Measurements from ENCODE around the gene AFAP1L2. TPM values are rescaled to one million over a fixed set of nuclear protein-coding genes. Genes with fewer than 3 reads are reported as not detected.

Gene AFAP1L2
- total RNA-seq, 1 donor from 2014 or later: 4.8 TPM

DNA sequence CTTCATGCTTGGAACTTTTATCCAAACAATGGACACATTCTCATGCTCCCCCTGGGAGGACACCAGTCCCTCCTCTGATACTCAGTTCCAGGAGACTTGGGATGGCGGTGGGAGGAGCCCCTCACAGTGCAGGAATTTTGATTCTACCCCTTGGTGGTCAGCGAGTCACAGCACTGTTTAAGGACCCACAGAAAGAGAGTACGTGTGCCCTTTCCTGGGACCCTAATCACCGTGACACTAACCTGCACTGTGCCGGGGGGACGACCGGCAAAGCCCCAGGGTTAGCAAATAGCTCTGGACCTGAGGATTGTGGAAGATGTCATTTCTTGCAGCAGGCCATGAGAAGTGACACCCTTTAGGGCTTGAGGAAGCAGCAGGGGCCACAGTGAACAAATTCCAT, 10.4 kb downstream of the AFAP1L2 start:
- Histone ChIP-seq H3K36me3 (no peaks in the 10 kb centered on the region), H4K20me1 (ENCODE audit: low read depth) (no peaks in the 10 kb centered on the region), H3K9ac (no peak overlapping the region), H3K4me1 (peaks cover 14% of the 10 kb centered on the region), H3K79me2 (ENCODE audit: low read depth) (no peaks in the 10 kb centered on the region), H3F3A (ENCODE audit: low read depth) (no peaks in the 10 kb centered on the region), H3K4me3 (no peak overlapping the region), H3K4me2 (peak overlapping the region; percentile 9), H2AFZ (replicated peaks) (peak overlapping the region; percentile 31), H3K9me3 (ENCODE audit: low read depth) (no peaks in the 10 kb centered on the region), H3K27ac (no peak overlapping the region), H3K27me3 (no peaks in the 10 kb centered on the region)
- DNase-seq (ENCODE audit: low spot score): no peak
- no peak for TF ChIP-seq EZH2 (IDR thresholded peaks at IDR 0.05)
- peaks cover 8% of the 10 kb centered on the region for H3K27me3 Mint-ChIP-seq (ENCODE audit: insufficient read depth, low read depth)
- H3K36me3 Mint-ChIP-seq: peaks cover 4% of the 10 kb centered on the region
- H3K4me1 Mint-ChIP-seq: peaks cover 36% of the 10 kb centered on the region
- H3K27ac Mint-ChIP-seq: no peak overlapping the region
- no peak overlapping the region for H3K4me3 Mint-ChIP-seq
- H3K9me3 Mint-ChIP-seq: no peaks in the 10 kb centered on the region

DNA sequence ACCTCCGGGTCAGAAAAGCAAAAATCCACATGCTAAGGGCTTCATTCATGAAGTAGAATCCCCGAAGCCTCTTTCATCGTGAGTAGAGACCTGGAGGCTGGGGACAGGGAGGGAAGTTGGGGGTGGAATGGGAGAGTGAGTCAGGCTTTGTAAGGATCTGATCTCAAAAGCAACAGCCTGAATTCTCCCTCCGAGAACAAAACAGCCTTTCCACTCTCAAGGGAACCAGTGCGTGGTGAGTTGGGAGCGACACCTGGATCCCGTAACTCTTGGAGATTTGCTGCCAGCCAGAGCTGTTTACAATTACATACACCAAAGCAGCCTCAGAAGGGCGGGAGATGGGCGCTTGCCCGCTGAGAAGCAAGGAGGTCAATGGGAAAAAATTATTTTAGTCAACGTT, 10.8 kb downstream of the AFAP1L2 start:
- H3K27ac ChIP-seq: no peak overlapping the region
- TF ChIP-seq, protein P1, sequence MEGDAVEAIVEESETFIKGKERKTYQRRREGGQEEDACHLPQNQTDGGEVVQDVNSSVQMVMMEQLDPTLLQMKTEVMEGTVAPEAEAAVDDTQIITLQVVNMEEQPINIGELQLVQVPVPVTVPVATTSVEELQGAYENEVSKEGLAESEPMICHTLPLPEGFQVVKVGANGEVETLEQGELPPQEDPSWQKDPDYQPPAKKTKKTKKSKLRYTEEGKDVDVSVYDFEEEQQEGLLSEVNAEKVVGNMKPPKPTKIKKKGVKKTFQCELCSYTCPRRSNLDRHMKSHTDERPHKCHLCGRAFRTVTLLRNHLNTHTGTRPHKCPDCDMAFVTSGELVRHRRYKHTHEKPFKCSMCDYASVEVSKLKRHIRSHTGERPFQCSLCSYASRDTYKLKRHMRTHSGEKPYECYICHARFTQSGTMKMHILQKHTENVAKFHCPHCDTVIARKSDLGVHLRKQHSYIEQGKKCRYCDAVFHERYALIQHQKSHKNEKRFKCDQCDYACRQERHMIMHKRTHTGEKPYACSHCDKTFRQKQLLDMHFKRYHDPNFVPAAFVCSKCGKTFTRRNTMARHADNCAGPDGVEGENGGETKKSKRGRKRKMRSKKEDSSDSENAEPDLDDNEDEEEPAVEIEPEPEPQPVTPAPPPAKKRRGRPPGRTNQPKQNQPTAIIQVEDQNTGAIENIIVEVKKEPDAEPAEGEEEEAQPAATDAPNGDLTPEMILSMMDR (IDR thresholded peaks at IDR 0.05): no peak
- no peak for TF ChIP-seq EZH2 (IDR thresholded peaks at IDR 0.05)
- TF ChIP-seq EZH2phosphoT487 (IDR thresholded peaks at IDR 0.05): no peak
- peaks cover 14% of the 10 kb centered on the region for H3K4me1 ChIP-seq
- Mint-ChIP-seq H3K36me3 (peaks cover 4% of the 10 kb centered on the region), H3K9me3 (no peaks in the 10 kb centered on the region), H3K27me3 (ENCODE audit: insufficient read depth, low read depth) (peaks cover 6% of the 10 kb centered on the region), H3K4me3 (no peak overlapping the region), H3K27ac (no peak overlapping the region), H3K4me1 (peaks cover 33% of the 10 kb centered on the region)
- H3F3A ChIP-seq (ENCODE audit: low read depth): no peaks in the 10 kb centered on the region
- no peaks in the 10 kb centered on the region for H4K20me1 ChIP-seq (ENCODE audit: low read depth)
- H3K4me2 ChIP-seq: peak overlapping the region; percentile 9
- no peaks in the 10 kb centered on the region for H3K27me3 ChIP-seq
- no peak overlapping the region for H3K9ac ChIP-seq
- no peak for DNase-seq (ENCODE audit: low spot score)
- no peaks in the 10 kb centered on the region for H3K79me2 ChIP-seq (ENCODE audit: low read depth)
- peak overlapping the region; percentile 11 for H2AFZ ChIP-seq (replicated peaks)
- H3K36me3 ChIP-seq: no peaks in the 10 kb centered on the region
- no peak overlapping the region for H3K4me3 ChIP-seq
- no peaks in the 10 kb centered on the region for H3K9me3 ChIP-seq (ENCODE audit: low read depth)

DNA sequence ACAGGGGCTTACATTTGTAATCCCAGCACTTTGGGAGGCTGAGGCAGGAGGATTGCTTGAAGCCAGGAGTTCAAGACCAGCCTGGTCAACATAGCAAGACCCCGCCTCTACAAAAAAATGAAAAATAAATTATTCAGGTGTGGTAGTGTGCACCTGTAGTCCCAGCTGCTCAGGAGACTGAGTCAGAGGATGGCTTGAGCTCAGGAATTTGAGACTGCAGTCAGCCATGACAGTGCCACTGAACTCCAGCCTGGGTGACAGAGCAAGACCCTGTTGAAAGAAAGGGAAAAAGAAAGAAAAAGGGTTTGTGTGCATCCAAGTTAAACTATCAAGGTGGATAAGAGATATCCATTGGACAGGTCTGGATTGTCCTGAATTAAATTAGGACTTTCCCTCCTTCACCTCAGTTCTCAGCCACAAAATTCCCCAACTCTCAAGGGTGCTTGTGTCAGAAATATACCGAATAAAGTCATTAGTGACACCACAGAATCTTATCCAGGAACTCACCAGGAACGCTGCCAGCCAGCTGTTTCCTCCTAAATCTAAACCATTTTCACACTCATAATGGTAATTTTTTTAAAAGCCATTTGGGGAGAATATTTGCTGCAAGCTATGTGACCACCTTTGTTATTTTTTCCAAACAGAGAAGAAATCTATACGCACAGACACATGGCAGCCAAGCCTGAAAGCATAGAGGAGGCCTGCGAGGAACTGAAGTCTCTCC, 12.0 kb downstream of the AFAP1L2 start:
- no peak overlapping the region for H3K4me3 Mint-ChIP-seq
- peaks cover 28% of the 10 kb centered on the region for H3K4me1 Mint-ChIP-seq
- peaks cover 6% of the 10 kb centered on the region for H3K27me3 Mint-ChIP-seq (ENCODE audit: insufficient read depth, low read depth)
- H3K79me2 ChIP-seq (ENCODE audit: low read depth): no peaks in the 10 kb centered on the region
- H3K4me1 ChIP-seq: peaks cover 14% of the 10 kb centered on the region
- H3K9ac ChIP-seq: no peak overlapping the region
- TF ChIP-seq, protein P1 (IDR thresholded peaks at IDR 0.05): no peak
- TF ChIP-seq EZH2phosphoT487 (IDR thresholded peaks at IDR 0.05): no peak
- no peak for TF ChIP-seq EZH2 (IDR thresholded peaks at IDR 0.05)
- H3K27me3 ChIP-seq: no peaks in the 10 kb centered on the region
- no peaks in the 10 kb centered on the region for H3K9me3 ChIP-seq (ENCODE audit: low read depth)
- no peak overlapping the region for H3K27ac Mint-ChIP-seq
- no peak overlapping the region for H3K4me2 ChIP-seq
- no peak overlapping the region for H2AFZ ChIP-seq (replicated peaks)
- H4K20me1 ChIP-seq (ENCODE audit: low read depth): no peaks in the 10 kb centered on the region
- H3K9me3 Mint-ChIP-seq: no peaks in the 10 kb centered on the region
- H3K36me3 ChIP-seq: no peaks in the 10 kb centered on the region
- DNase-seq (ENCODE audit: low spot score): no peak
- no peak overlapping the region for H3K27ac ChIP-seq
- peaks cover 4% of the 10 kb centered on the region for H3K36me3 Mint-ChIP-seq
- H3F3A ChIP-seq (ENCODE audit: low read depth): no peaks in the 10 kb centered on the region
- no peak overlapping the region for H3K4me3 ChIP-seq

DNA sequence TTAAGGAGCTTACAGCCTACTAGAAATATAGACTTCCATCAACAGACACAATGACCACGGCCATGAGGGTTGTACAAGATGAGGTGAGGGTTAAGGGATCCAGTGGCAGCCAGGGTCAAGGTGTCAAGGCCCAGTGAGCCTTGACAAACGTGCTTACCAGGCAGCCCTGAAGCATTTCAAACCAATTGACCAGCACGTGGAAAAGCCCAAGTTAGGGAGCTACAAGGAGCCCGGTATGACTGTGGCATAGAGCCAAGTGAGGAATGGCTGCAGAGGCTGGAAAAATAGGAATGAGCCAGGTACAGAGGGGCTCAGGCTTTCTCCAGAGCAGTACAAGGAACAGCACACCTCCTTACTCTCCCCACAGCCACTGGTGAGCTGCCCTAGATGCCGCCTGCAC, 12.7 kb downstream of the AFAP1L2 start:
- no peaks in the 10 kb centered on the region for H3K79me2 ChIP-seq (ENCODE audit: low read depth)
- Mint-ChIP-seq H3K27ac (no peak overlapping the region), H3K4me3 (no peak overlapping the region), H3K4me1 (peaks cover 27% of the 10 kb centered on the region), H3K27me3 (ENCODE audit: insufficient read depth, low read depth) (peaks cover 10% of the 10 kb centered on the region), H3K36me3 (peaks cover 4% of the 10 kb centered on the region), H3K9me3 (no peaks in the 10 kb centered on the region)
- H3K4me1 ChIP-seq: peaks cover 14% of the 10 kb centered on the region
- no peaks in the 10 kb centered on the region for H3K36me3 ChIP-seq
- no peak overlapping the region for H3K4me2 ChIP-seq
- no peak overlapping the region for H2AFZ ChIP-seq (replicated peaks)
- no peak overlapping the region for H3K27ac ChIP-seq
- H3K9ac ChIP-seq: no peak overlapping the region
- DNase-seq (ENCODE audit: low spot score): no peak
- no peak overlapping the region for H3K4me3 ChIP-seq
- H3K9me3 ChIP-seq (ENCODE audit: low read depth): no peaks in the 10 kb centered on the region
- H3F3A ChIP-seq (ENCODE audit: low read depth): no peaks in the 10 kb centered on the region
- TF ChIP-seq EZH2phosphoT487 (IDR thresholded peaks at IDR 0.05) (no peak), EZH2 (IDR thresholded peaks at IDR 0.05) (no peak)
- TF ChIP-seq, protein P1 (IDR thresholded peaks at IDR 0.05): no peak
- no peaks in the 10 kb centered on the region for H4K20me1 ChIP-seq (ENCODE audit: low read depth)
- H3K27me3 ChIP-seq: no peaks in the 10 kb centered on the region

All from neural progenitor cell (in vitro differentiated cells).